CD4-positive, alpha-beta T cell treated with Interleukin-4 for 1 hour (primary cell): ENCODE results near the gene AFG3L2.

ENCODE experiments used
- DNase-seq, 2 donors: peaks; one replicate each; pipeline ENCODE4 v3.0.0-alpha.2; 2020 to 2022

AFG3L2 gene

GRCh38 chr18:12299862-12300261 lies 77.2 kb downstream of the AFG3L2 start:
- no peak for DNase-seq

- no peak for DNase-seq
Measured at GRCh38 chr18:12296457-12296856, 80.6 kb downstream of the AFG3L2 start.

- DNase-seq = no peak
Measured at GRCh38 chr18:12296087-12296403, 81.0 kb downstream of the AFG3L2 start.

- DNase-seq = no peak
Measured at GRCh38 chr18:12295389-12296086, 81.5 kb downstream of the AFG3L2 start.

- DNase-seq = no peak
Measured at GRCh38 chr18:12293831-12294230, 83.2 kb downstream of the AFG3L2 start.

DNA sequence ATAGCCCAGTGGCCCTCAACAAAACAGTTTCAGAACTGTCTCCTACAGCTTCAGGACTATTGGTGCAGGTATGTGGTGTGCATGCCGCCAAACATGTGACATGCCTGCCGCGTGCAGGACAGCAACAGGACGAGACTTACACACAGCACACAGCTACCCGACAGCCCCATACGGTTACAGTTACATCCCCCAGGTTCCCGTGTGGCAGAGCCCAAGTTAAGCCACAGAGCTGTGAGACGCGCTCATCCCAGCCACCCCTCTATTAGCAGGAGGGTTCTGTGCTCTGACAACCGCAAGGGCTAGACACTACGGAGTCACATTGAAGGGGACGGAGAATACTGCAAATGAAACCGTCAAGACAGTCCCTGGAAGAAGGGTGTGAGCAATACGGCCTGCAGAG lies 85.3 kb downstream of the AFG3L2 start:
- DNase-seq = no peak

DNA sequence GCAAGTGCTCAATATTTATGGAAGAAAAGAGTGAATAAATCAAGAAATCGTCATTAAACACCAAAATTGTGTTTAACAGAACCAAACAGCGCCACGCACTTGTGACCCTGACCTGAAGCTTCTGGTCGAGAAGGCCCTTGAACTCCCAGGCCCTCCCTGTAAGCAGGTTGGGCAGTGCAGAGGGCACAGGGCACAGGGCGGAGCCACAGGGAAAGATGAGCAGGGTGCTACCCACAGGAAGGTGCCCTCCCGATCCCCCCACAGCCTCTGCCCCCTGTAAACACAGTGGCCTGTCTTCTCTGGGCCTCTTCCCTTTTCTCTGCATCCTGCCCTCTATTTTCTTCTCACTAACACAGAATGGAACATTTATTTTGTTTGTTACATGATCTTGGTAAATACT lies 85.9 kb downstream of the AFG3L2 start:
- no peak for DNase-seq

DNA sequence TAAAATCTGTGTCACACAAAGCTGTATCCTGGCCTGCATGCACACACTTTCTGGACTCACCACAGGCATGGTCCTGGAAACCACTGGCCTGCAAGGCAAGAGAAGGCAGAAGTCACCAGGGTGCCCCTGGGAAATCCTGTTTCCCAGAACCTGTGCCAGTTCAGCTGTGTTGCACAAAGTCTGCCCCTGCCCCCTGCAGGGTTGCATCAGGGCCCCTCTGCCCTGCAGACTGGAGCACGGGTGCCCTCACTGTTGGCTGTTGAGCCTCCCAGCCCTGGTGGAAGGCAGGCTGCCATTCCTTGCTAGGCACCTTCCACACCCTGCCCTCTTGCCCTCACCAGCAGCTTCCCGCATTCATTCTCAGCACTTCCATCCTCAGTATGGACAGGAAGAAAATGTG lies 86.9 kb downstream of the AFG3L2 start:
- no peak for DNase-seq

GRCh38 chr18:12288403-12288755 lies 88.6 kb downstream of the AFG3L2 start:
- DNase-seq = no peak

GRCh38 chr18:12287684-12288402 lies 89.2 kb downstream of the AFG3L2 start:
- no peak for DNase-seq

DNA sequence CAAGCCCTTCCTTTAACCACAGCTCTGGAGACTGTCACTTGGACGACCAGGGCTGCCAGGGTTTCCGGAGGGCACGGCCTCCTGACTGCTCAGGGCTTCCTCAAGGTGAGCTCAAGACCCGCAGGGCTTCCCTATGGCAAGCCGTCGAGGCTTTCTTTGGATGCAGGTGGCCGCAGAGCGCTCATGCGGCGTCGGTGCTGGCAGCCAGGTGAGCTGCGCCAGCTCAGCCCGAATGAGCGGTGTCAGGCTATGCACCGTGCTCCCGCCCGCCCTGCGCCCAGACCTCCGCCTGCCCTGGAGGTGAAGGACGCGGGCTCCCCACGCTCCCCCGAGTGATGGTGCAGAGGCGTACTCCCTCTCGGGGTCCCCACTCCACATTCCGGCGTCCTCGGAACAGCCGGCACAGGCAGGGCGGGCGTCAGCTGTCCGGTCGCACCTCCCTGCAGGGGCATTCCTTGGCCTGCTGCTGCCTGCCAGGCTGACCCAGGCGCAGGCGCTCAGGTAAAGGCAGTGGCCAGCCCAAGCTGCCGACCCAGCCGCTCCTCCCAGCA lies 89.8 kb downstream of the AFG3L2 start:
- no peak for DNase-seq

DNA sequence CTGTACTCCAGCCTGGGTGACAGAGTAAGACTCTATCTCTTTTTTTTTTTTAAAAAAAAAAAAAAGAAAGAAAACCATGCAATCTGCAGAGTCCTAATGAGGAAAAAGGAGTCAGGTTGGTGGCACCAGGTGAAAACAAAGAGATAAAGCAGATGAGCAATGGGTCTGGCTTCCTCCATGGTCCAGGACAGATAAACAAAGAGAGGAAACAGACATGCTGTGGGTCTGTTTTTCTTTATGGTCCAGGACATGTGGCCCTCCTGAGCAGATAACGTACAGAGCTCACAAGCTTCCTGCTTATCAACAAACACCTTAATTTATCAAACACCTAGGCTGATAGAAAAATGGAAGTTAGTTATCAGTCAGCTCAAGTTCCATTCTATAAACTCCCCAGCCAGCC lies 93.4 kb downstream of the AFG3L2 start:
- no peak for DNase-seq

- no peak for DNase-seq
Measured at GRCh38 chr18:12283256-12283655, 93.8 kb downstream of the AFG3L2 start.

DNA sequence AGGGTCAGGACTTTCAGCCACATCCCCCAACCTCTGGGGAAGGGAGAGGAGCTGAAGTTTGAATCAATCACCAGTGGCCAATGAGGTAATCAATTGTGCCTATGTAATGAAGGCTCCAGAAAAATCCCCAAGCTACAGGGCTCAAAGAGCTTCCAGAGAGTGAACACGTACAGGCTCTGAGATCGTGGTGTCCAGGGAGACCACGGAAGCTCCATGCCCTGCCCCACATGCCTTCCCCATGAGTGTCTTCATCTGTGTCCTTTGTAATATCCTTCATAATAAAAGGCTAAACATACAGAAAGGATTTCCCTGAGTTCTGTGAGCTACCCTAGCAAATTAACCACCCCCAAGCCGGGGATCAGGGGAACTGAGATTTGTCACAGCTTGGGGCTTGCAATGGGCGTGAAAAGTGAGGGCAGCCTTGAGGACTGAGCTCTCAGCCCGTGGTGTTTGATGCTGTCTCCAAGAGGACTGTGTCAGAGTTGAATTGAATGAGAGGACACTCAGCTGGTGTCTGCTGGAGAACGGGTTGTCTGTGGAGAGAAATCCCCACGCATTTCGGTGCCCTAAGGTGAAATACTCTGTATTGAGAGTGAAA lies 94.5 kb downstream of the AFG3L2 start:
- no peak for DNase-seq

- no peak for DNase-seq
Measured at GRCh38 chr18:12281861-12282260, 95.2 kb downstream of the AFG3L2 start.

DNA sequence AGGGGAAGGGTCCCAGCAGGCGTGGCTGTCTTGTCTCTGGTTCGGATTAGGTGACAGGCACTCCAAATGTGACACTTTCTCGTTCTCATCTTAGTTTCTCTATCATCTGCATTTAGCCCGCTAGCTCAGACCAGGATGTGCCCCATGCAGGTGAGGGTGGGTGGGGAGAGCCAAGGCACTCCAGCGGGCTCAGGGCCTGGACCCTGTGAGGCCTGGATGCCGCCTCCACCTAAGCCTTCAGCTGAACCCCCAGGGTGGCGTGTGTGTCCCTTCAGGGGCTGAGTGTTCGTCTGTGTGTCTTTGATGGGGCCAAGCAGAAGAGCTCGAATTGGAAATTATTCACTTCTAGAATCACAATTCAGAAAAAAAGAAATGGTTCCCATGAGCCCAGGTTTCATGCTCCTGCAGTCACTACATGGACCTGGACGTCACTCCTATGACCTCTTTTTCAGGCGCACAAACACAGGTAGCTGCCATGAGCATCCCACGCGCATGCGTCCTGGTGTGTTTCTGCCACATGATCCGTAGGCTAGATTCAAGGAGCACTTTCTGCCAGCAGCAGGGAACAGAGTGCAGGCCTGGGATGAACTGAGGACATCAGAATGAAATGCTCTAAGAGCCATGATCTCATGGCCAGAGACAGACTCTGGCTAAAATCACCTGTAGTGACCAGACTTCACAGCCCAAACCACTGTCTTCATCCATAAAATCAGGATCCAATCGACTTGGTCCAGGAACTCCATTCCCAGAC lies 97.1 kb downstream of the AFG3L2 start:
- no peak for DNase-seq
